Measurements from ENCODE around the gene NYAP2.

The NYAP2 gene

GRCh38 chr2:225501022-225501421, 101.5 kb downstream of the NYAP2 start:
- Mint-ChIP-seq H3K27ac (no peak overlapping the region), H3K4me3 (no peak overlapping the region), H3K9me3 (no peaks in the 10 kb centered on the region), H3K36me3 (ENCODE audit: low read depth) (no peaks in the 10 kb centered on the region), H3K27me3 (ENCODE audit: low read depth, poor library complexity) (no peaks in the 10 kb centered on the region), H3K4me1 (peaks cover 9% of the 10 kb centered on the region)
- no peak for TF ChIP-seq CTCF (IDR thresholded peaks at IDR 0.05)
- DNase-seq = no peak

GRCh38 chr2:225502971-225503370, 103.5 kb downstream of the NYAP2 start:
- DNase-seq = no peak
- Mint-ChIP-seq H3K9me3 (no peaks in the 10 kb centered on the region), H3K36me3 (ENCODE audit: low read depth) (no peaks in the 10 kb centered on the region), H3K27ac (no peak overlapping the region), H3K4me1 (peaks cover 9% of the 10 kb centered on the region), H3K4me3 (no peak overlapping the region), H3K27me3 (ENCODE audit: low read depth, poor library complexity) (no peaks in the 10 kb centered on the region)
- no peak for TF ChIP-seq CTCF (IDR thresholded peaks at IDR 0.05)

GRCh38 chr2:225510796-225511195, 111.3 kb downstream of the NYAP2 start:
- Mint-ChIP-seq H3K9me3 (no peaks in the 10 kb centered on the region), H3K4me3 (no peak overlapping the region), H3K27ac (no peak overlapping the region), H3K27me3 (ENCODE audit: low read depth, poor library complexity) (peaks cover 10% of the 10 kb centered on the region), H3K36me3 (ENCODE audit: low read depth) (no peaks in the 10 kb centered on the region), H3K4me1 (no peaks in the 10 kb centered on the region)
- no peak for TF ChIP-seq CTCF (IDR thresholded peaks at IDR 0.05)
- no peak for DNase-seq

GRCh38 chr2:225512469-225512868, 113.0 kb downstream of the NYAP2 start:
- Mint-ChIP-seq H3K4me1 (no peaks in the 10 kb centered on the region), H3K9me3 (no peaks in the 10 kb centered on the region), H3K4me3 (no peak overlapping the region), H3K27ac (no peak overlapping the region), H3K36me3 (ENCODE audit: low read depth) (no peaks in the 10 kb centered on the region), H3K27me3 (ENCODE audit: low read depth, poor library complexity) (peaks cover 10% of the 10 kb centered on the region)
- no peak for DNase-seq
- no peak for TF ChIP-seq CTCF (IDR thresholded peaks at IDR 0.05)

GRCh38 chr2:225512876-225513540, 113.5 kb downstream of the NYAP2 start:
- H3K36me3 Mint-ChIP-seq (ENCODE audit: low read depth) = no peaks in the 10 kb centered on the region
- TF ChIP-seq CTCF (IDR thresholded peaks at IDR 0.05) = no peak
- H3K27ac Mint-ChIP-seq = no peak overlapping the region
- H3K27me3 Mint-ChIP-seq (ENCODE audit: low read depth, poor library complexity) = peaks cover 10% of the 10 kb centered on the region
- H3K9me3 Mint-ChIP-seq = no peaks in the 10 kb centered on the region
- no peak for DNase-seq
- no peaks in the 10 kb centered on the region for H3K4me1 Mint-ChIP-seq
- H3K4me3 Mint-ChIP-seq = no peak overlapping the region

GRCh38 chr2:225515033-225515432, 115.5 kb downstream of the NYAP2 start:
- Mint-ChIP-seq H3K36me3 (ENCODE audit: low read depth) (no peaks in the 10 kb centered on the region), H3K4me3 (no peak overlapping the region), H3K27me3 (ENCODE audit: low read depth, poor library complexity) (peaks cover 10% of the 10 kb centered on the region), H3K9me3 (no peaks in the 10 kb centered on the region), H3K27ac (no peak overlapping the region), H3K4me1 (no peaks in the 10 kb centered on the region)
- TF ChIP-seq CTCF (IDR thresholded peaks at IDR 0.05) = no peak
- no peak for DNase-seq

Measured in nephron progenitor cell (in vitro differentiated cells).